NCI-H2227 (cell line): Measurements from ENCODE around the gene GLS2.
A peak's percentile ranks its signal among the peaks of the same experiment; 100 is the strongest.
"Not testable (repeated sequence)": the region's sequence is repeated elsewhere in the genome, so short reads cannot be mapped to it uniquely, and the experiment has no call there.

Experiments used
- DNase-seq: peaks from one replicate; lab custom pipeline; 2025; ENCODE audit not compliant: unreplicated experiment; lab: John Stamatoyannopoulos, UW

GLS2 gene

DNA sequence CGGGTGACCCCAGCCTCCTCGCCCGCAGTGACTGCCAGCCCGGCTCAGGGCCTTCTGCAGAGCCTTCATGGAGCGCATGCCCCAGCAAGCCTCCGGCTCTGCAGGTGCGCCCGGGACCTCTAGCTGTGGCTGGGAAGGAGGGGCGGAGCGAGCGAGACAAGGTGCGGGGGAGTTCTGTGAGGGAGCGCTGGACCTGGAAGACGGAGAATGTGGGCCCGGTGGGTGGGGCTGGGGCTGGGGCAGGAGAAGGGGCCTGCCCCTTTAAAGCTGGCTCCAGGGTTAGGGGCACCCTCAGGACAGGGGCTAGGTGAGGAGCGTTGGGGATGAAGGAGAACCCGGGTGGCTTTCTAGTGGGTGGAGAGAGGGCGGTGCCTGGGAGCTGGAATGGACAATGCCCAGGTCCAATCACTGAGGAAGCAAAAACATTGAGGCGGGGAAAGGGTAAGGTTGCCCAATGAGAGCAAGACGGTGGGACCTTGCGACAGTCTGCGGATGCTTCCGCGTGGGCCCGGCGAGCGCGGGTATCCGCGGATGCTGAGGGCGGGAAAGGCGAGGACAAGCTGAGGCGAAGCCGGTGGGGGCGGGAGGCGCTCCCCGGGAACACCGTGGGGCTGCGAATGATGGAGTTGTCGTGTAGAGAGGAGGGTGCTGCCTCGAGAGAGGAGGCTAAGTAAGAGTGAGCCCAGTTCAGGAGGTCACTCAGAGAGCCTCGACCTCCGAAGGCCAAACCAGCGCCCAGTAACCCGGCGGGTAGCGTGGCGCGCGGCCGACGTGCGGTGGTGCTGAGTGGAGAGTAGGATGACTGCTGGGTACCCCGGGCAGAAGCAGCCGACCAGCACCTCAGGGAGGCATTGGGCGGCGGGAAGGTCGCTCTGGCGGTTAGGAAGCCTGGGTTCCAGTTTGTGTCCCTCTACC lies at the start of gene GLS2:
GLS2 (minus strand) TSS at position 121 of the 915 bp plus-strand sequence; CDS start at position 78, 43 bp downstream.
- DNase-seq, result peak; percentile 83

GRCh38 chr12:56537546-56537945 lies 49.6 kb upstream of the GLS2 start:
- DNase-seq, result no peak

DNA sequence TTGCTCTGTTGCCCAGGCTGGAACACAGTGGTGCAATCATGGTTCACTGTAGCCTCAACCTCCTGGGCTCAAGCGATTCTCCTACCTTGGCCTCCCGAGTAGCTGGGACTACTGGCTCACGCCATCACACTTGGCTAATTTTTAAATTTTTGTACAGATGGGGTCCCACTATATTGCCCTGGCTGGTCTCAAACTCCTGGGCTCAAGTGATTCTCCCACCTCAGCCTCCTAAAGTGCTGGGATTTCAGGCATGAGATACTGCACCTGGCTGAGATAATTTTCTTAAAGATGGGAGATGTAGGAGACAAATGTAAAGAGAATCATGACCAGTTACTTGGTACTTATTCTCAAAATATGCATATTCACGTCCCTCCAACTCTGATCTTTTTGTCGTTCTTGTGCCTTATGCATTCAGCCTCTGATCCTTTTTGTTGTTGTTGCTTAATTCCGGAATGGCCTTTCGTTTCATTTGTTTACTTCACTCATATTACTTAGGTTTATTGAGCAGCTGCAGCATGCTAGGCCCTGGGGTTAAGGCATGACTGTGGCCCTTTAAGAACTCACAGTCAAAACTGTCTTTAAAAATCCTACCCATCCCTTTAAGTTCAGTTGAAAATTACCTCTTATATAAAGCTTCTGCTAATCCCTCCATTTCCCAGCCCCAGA lies 42.6 kb upstream of the GLS2 start:
- no peak for DNase-seq

DNA sequence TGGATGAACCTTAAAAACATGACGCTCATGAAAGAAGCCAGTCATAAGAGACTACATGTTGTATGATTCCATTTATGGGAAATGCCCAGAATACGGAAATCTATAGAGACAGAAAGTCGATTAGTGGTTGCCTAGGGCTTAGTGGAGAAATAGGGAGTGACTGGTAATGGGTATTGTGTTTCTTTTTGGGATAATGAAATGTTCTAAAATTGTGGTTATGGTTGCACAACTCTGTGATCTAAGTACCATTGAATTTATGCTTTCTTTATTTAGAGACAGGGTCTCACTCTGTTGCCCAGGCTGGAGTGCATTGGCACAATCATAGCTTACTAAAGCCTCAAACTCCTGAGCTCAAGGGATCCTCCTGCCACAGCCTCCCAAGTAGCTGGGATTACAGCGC lies 41.7 kb upstream of the GLS2 start:
- DNase-seq, result no peak

- no peak for DNase-seq
These were observed 40.9 kb upstream of the GLS2 start for GRCh38 chr12:56528846-56529245.

DNA sequence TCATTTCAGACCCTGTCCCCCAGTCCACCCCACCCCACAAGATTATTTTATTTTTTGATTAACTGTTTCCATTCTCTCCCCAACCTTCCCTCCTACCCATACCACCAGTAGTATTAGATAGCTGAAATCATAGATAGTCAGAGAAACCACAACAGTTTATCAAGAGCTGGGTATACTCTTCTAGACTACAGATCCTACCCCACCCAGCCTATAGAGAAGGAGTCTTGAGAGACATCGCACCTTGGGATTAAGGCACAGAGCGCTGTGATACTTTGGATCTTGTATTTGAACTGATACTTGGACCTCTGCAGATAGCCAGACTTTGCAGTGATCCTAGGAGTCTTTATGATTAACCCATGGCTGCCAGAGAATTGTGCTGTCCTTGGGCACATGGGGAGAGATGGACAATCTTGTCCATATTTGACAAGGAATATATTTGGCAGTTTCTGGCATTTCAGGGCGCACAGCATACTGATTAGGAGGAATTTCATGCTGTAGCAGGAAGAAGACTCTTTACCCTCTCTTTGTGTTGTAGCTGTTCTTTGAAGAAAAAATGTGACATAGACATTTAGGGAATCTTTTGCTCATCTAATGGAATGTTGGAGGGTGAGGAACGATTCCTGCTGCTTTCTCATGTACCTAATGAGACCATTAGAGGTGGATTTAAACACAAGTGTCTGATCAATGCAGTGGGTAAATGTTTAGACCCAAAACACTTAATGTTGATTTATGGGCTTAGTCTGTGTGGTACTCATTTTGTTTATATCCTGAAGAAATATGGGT lies 34.6 kb upstream of the GLS2 start:
- DNase-seq, result no peak

- peak; percentile 48 for DNase-seq
These were observed 33.8 kb upstream of the GLS2 start, which contains the start of gene RBMS2 for GRCh38 chr12:56521590-56522371. Gene RBMS2, plus strand, starts transcription at chr12:56521820. Its CDS starts 204 bp downstream, at chr12:56522024.

DNA sequence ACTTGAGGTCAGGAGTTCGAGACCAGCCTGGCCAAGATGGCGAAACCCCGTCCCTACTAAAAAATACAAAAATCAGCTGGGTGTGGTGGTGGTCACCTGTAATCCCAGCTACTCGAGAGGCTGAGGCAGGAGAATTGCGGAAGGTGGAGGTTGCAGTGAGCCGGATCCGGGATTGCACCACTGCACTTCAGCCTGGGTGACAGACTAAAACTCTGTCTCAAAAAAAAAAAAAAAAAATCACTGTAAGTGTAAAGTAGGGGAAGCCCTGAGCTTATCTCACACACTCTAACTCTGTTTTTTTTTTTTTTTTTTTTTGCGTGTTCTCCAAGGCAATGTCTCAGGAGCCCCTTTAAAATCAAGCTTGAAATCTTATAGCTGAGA lies 33.2 kb upstream of the GLS2 start:
- no peak for DNase-seq

GRCh38 chr12:56520506-56520905 lies 32.5 kb upstream of the GLS2 start:
- DNase-seq, result no peak

GRCh38 chr12:56520048-56520447 lies 32.1 kb upstream of the GLS2 start:
- no peak for DNase-seq

GRCh38 chr12:56518570-56518969 lies 30.6 kb upstream of the GLS2 start:
- no peak for DNase-seq

- no peak for DNase-seq
These were observed 29.9 kb upstream of the GLS2 start for GRCh38 chr12:56517854-56518253.

DNA sequence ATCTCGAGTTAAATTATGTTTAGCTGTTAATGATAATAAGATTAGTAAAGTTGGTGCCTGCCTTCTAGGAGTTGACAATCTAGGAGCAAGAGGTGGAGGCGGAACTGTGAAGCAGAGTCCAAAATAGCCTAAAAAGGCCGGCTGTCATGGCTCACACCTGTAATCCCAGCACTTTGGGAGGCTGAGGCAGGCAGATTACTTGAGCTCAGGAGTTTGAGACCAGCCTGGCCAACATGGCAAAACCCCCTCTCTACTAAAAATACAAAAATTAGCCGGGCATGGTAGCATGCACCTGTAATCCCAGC lies 26.0 kb upstream of the GLS2 start:
- DNase-seq, result not testable (repeated sequence)

GRCh38 chr12:56510786-56511185 lies 22.8 kb upstream of the GLS2 start:
- DNase-seq, result no peak

DNA sequence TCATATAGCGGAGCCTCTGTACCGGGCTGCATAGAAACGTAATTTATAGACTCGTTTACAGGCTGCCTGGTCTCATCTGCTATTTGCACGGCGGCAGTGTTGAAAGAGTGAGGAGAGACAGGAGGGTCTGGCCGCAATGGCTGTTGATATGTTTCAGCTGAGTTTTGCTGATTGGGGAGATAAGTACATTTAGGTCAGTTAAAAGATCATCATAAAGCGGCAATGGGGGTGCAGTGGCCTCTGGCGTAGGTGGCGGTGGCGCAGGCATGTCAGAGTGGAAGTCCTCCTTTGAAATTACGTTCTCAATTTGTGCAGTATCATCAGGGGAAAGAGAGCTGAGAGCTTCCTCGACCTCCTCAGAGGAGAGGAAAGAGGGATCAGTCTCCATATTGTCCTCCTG lies 11.9 kb upstream of the GLS2 start:
- not testable (repeated sequence) for DNase-seq

GRCh38 chr12:56499452-56499851 lies 11.5 kb upstream of the GLS2 start:
- not testable (repeated sequence) for DNase-seq

- DNase-seq, result peak; percentile 29
These were observed 10.4 kb upstream of the GLS2 start for GRCh38 chr12:56498126-56498902.

DNA sequence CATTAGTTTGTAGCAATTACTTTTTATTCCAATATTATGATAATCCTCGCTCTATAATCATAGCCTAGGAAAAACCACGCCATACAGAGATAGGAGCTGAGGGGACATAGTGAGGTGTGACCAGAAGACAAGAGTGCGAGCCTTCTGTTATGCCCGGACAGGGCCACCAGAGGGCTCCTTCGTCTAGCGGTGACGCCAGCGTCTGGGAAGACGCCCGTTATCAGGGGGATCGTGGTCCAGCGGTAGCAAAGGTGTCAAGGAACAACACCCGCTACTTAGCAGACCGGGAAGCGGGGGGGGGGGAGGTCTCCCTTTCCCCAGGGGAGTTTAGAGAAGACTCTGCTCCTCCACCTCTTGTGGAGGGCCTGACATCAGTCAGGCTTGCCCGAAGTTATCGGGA lies 8.7 kb upstream of the GLS2 start:
- DNase-seq, result peak; percentile 22

DNA sequence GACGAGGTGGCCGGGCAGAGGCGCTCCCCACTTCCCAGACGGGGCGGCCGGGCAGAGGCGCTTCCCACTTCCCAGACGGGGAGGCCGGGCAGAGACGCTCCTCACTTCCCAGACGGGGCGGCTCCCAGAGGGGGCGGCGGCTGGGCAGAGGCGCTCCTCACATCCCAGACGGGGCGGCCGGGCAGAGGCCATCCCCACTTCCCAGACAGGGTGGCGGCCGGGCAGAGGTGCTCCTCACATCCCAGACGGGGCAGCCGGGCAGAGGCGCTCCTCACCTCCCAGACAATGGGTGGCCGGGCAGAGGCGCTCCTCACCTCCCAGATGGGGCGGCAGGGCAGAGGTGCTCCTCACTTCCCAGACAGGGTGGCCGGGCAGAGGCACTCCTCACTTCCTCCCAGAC lies 6.5 kb upstream of the GLS2 start:
- not testable (repeated sequence) for DNase-seq

GRCh38 chr12:56494106-56494415 lies 6.1 kb upstream of the GLS2 start:
- not testable (repeated sequence) for DNase-seq
